Occipital lobe (tissue), 2 donors: ENCODE results near the gene LAMTOR4. TPM values are rescaled to one million over a fixed set of nuclear protein-coding genes. Genes with fewer than 3 reads are reported as not detected.

Experiments used
- DNase-seq: peaks from one replicate; lab custom pipeline; 2025; lab: John Stamatoyannopoulos, UW
- total RNA-seq: library from RNA; depleted of rRNA; stranded (reverse); fragments of >200 nt; gene quantifications from one replicate; pipeline ENCODE4 v1.2.3, GENCODE V29; 2014

The LAMTOR4 gene
- total RNA-seq, 1 donor from 2014 or later: 22.6 TPM

DNA sequence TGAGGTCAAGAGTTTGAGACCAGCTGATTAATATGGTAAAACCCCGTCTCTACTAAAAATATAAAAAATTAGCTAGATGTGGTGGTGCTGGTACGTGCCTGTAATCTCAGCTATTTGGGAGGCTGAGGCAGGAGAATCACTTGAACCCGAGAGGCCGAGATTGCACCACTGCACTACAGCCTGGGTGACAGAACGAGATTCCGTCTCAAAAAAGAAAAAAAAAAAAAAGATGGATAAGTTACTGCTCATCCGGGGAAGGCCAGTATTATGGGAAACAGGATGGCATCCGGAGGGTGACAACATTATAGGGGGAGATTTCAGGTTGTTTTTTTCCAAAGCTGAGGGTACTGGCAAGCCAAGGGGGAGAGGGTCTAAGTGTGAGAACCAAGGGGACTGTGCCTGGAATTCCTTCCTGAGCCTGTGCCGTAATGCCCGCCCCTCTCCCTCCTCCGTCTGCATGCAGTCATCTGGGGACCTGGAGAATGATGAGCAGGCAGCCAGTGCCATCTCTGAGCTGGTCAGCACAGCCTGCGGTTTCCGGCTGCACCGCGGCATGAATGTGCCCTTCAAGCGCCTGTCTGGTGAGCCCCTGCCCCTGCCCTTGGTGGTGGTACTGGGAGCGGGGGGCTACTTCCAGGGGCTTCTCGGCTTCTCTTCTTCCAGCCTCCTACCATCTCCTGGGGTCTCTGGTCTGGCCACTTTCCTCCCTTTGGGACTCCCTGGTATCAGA, 4.4 kb downstream of the LAMTOR4 start:
- DNase-seq: no peak

DNA sequence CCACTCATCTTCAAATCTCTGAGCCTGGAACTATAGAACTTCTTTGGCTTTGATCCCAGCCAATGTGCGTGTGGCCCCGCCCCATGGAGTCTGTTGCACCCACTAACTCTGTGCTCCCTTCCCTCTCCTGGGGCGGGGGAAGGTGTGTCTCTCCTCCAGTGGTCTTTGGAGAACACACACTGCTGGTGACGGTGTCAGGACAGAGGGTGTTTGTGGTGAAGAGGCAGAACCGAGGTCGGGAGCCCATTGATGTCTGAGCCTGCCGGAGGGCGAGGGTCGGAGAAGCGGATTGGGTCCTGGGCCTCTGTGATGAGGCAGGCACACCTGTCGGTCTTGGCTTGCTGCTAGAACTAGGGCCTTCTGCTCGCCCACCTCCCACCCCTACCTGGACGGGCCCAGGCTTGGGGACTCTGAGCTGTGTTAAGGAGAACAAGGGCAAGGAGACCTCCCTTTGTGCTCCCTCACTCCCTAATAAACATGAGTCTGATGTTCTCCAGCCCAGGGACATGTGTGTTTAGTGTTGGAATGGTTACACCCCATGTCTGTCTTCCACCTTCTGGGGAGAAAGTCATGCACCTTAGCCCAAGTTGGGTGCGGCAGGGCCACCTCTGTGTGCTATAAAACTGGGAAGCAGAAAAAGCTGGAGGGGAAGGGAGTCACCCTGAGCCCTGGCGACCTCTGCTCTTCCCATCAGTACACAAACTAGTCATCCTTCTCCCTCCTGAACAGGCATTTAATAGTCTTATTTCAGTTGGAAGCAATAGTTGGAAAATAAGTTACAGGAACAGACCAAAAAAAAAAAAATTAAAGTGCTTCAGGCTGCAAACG, 5.2 kb downstream of the LAMTOR4 start:
- DNase-seq: no peak

DNA sequence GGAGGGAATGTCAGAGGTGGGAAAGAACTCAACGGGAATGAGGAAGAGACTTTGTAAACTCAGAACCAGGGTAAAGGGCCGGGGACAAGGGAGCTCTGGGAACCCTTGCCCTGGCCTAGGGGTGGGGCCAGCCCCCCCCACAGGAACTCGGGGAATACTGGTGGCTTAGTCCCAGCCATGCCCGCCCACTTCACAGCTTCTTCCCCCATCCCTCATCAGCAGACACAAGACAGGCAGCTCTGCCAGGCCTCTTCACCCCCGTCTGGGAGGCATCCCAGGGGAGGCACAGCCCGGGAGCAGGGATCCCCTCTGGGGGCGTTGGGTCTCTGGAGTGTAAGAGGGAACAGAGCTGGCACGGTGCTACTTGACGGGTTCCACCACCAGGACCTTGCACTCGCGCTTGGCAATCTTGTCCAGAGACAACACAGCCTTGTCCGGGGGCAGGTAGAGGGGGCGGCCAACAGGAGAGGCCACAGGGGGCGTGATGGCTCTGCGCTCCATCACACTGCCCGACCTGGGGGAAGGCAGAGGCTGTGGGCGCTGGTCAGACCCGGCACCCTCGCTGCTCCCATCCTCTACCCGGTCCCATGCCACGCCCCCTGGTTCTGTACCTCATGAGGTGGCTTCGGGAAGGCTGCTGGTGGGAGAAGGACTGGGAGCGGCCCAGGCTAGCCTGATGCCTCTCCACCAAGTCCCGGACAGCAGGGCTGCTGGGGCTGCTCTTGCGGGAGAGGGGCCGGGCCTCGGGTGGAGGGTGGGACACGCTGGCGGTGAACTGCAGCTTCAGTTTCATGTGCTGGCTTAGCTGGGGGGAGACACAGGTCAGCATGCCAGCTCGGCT, 6.2 kb downstream of the LAMTOR4 start:
- no peak for DNase-seq

DNA sequence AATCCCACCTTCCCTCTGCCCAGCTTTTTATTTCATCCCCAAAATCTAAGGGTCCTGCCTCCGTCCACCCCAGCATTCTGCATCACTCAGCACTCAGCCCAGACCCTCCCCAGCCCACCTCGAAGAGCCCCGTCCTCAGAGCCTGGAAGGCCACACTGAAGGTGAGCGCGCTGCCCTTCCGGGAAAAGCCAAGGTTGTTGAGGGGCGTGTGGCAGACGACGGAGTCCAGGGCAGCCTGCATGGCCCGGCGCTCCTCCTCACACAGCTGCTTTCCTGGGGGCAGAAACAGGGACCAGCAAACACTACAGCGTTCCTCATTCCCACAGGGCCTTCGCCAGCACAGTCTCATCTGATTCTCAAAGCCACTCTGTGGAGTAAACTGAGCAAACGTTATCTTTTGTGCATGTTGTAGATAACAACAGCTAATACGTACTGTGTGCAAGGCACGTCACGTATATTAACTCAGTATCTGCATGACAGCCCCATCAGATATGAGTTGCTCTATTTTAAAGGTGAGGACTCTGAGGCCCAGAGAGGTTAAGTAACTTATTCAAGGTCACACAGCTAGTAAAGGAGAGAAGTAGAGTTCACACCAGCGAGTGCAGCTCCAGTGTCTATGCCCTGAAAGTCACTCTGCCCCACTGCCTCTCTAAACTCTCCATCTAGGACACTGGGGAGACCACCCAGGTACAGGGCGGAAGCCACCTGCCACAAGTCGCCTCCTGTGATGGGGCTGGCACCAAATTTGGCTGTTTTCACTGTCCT, 7.0 kb downstream of the LAMTOR4 start:
- DNase-seq: no peak

DNA sequence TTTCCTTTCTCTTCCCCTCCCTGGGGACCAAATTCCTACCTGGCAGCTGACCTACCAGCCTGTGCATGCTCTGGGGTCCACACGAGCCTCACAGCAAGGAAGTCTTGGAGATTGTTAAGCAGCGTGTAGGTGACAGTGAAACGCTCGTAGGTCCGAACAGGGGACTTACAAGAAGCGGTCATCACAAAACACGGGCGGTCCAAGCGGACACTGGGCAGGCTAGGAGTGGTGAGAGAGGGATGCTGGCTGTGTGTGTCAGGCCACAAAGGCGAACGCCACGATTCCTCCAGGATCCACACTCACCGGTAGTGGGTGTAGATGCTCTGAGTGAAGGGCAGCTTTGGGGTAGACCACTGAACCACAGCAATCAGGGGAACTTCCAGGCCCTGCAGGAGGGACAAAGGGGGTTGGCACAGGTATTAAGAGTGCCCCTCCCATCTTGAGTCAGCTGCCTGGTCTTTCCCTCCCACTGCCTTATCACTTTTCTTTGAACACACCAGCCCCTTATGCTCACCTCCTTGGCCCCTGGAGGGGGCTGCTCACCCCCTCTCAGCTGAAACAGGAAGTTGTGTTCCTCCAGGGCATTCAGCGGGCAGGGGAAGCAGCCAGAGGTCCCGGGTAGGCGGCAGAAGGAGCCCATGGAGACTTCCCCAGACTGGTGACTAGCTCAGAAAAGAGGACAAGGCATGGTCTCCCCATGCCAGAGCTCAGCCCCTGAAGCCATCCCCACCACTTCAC, 7.8 kb downstream of the LAMTOR4 start:
- DNase-seq: no peak

DNA sequence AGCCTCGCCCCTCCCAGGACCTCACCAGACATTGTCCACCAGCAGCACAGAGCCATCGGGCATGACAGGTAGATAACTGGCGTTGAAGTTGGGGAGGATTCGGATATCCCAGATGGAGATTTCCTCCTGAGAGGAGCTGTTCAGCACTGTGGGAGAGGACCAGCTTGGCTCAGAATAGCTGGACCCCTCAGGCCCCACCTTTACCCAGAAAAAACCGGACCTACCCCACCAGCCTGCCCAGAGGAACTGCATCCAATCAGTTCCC, 8.3 kb downstream of the LAMTOR4 start:
- no peak for DNase-seq

DNA sequence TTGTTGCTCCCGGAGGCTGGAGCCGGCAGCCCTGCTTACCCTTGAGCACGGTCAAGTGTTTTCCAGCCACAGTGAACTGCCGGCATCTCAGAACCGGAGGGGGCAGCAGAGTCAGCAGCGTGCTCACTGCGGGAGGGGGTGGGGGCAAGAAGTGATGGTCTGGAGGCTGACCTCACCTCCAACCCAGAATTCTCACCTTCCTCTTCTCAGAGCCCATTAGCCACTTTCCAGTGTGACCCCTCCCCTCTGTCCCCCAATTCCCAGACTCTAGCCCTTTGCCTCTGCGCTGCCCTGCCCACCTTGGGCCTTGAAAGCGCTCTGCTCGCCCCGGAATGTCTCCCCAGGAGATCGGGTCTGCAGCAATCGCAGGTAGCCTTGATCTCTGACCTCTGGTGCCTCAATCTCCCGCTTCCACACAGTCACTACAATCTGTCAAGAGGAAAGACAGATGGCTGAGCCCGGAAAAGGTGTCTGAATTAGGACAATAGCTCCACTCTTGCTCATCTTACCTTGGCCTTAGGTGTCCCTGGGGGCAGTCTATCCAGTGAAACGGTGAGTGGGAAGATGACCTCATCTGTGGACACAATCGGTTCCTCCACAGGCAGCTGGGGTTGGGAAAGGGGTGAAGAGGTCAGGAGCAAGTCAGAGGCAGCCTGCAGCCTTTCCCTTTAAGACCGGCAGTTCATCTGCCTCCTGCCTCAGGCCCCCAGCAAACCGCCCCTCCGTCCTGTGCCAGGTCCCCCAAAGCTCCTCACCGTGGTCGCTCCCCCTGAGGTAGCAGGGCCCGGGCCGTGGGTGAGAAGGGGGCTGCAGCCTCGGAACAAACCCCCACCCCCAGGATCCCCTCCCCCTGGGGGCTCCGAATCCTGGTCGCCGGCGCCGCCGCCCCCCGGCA, 8.9 kb downstream of the LAMTOR4 start:
- no peak for DNase-seq

DNA sequence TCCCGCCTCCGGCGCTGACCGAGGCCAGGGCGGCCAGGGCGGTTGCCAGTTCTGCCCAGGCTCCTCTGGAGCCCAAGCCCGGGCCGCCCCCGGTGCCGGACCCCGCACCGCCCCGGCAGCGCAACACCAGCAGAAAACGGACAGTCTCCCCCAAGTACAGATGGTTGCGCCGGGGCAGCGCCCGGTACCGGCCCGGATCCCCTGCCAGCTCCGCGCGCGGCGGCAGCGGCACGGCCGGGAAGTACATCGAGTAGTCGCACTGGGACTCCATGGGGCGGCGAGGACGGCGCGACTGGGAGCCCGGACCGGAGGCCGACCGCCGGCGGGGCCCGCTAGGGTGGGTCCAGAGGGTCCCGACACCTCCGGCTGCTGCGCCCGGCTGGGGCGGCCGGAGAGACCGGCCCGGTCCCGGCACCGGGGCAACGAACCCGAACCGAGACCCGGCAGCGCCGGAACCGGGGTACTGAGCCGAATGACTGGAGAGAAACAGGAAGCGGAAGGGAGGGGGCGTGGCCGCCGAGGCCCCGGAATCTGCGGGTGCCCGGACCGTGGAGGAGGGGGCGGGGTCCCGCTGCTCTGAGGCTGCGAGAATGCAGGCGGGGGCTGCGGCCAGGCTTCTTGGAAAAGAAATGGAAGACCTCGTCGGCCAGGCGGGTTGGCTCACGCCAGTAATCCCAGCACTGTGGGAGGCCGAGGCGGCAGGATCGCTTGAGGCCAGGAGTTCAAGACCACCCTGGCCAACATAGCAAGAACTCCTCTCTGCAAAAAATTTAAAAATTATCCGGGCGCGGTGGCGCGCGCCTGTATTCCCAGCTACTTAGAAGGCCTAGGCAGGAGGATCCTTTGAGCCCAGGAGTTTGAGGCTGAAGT, 9.7 kb downstream of the LAMTOR4 start, which contains the start of gene TRAPPC14:
Gene TRAPPC14 (minus strand): TSS at position 495 of the 870 bp plus-strand sequence. CDS start 224 bp downstream, at position 271.
- peak; percentile 86 for DNase-seq

DNA sequence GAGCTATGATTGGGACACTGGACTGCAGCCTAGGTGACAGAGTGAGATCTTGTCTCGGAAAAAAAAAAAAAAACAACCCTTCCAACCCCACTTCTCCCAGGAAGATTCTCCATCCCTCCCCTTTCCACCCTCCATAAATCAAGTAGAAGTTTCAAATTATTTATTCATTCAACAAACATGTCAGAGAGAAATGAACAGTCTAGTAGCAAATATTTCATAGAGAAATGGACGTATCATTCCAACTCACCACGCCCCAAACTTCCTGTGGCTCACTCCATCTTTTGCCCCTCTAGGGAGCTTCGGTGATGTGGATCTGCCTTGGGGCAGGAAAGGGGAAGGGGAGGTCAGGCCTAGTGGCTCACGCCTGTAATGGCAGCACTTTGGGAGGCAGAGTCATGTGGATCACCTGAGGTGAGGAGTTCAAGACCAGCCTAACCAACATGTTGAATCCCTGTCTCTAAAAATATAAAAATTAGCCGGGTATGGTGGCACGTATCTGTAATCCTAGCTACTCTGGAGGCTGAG, 10.4 kb downstream of the LAMTOR4 start:
- DNase-seq: no peak

DNA sequence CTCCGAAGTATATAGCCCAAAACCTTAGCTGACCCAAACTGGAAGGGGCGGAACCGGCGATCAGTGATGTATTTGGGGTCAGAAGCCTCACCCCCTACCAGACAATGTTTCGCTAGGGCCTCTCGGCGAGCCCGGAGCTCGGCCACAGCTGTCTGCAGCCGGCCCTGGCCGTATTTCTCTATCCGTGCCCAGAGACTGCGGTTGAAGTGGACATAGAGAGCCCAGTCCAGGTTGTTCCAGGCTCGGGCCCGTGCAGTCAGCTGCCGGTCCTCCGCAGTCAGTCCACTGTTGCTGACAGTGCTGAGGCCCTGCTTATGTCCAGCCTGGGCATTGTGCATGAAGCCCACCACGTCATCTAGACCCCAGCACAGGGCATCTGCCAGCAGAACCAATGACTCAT, 11.3 kb downstream of the LAMTOR4 start:
- no peak for DNase-seq

DNA sequence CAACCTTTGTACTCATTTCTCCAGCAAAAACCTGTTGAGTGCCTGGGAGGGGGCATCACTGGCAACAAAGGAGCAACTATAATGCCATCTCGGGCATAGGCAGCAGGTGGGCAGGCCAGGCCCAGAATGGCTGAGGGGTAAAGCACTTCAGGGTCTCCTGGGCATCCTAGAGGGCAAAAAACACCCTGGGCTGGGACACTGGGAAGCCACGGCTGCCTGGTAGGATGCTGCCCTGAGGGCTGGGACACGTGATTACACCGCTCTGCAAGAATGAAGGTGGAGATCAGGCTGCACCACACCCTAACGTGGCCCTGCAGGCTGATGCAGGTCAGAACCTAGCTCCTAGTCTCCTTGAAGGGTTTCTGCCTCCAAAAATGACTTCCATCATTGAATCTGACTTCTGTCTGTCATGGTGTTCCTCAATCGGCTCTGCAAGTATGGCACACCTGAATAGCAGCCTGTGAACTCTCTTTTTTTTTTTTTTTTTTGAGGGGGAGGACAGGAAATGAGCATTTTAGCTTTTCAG, 14.4 kb downstream of the LAMTOR4 start:
- no peak for DNase-seq

DNA sequence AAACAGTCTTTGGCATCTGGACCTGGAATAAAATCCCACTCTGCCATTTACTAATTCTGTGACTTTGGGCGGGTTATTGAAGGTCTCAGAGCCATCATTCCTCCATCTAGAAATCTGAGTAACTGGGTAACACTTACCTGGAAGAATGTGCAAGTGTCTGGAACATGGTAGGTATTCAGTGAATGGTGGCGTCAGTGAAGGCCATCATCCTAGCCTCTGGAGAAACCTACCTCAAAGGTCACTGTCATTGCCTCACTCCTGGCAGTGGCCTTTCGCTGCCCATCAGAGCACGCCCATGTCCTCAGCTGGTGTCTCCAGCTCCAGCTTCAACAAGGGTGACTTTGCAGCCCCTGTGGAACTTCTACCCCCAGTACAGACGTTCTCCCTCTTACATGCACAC, 15.2 kb downstream of the LAMTOR4 start:
- no peak for DNase-seq

DNA sequence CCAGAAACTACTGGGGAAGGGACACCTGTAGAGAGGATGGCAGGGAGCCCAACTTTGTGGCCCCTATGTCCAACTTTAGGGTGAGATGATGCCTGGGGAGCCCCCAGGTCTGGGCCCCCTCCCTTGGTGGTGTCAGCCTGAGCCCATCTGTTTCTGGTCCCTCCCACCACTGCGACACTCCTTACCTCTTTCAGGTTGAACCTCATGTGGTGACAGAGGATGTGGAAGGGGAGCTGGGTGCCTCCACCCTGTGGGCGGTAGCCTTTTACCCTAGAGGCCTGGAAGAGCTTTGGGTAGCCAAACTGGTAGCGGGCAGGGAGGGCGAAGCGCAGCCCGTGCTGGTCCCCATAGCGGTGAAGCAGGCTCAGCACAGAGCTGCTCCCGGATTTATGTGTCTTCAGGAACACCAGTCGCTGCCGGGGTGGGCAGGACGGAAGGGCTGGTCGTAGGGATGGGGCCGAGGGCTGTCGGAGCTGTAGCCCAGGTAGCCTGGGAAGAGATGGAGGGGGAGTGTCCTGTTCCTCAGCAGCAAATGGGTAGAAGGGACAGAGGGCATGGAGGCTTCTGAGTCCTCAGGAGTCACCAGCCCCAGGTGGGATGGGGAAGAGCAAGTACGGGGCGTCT, 17.7 kb downstream of the LAMTOR4 start:
- DNase-seq: no peak

DNA sequence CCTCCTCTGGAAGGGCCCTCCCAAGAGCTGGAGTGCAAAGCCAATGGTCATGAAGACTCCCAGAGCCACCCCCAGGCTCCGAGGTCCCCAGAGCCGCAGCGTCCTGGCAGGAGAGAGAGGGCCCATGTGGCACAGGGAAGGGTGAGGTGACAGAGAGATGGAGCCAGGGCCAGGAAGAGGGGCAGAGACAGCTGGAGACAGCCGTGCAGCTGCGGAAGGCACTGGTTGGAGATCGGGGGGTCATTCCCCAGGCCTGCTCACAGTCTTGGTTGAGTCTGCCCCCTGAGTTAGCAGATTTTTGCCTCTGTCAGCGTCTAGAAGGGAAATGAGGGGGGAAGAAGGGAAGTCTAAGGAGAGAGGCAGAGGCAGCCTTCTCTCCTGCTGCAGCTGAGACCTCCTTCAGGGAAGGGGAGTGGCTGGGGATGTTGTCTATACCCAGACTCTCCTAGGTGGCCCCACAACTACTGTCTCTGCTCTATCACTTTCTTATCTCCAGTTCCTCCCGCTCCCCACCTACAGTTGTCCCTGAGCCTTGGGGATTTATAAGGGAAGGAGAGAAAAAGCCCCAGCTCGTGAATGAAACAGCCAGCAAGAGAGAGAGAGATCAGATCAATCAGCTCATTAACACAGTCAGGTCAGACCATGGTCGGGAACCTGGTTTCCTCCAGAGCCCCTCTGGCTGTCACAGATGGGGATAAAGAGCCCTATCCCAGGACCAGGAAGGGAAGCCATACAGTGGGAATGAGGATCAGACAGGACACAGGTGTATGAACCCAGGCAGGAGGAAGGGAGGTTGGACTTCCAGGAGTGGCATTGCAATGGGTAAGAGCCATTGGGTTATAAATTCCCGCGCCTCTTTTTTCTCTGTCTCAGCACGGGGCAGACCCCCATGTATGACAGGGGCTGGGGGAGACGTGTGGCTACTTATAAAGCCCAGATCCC, 18.5 kb downstream of the LAMTOR4 start:
- DNase-seq: no peak

DNA sequence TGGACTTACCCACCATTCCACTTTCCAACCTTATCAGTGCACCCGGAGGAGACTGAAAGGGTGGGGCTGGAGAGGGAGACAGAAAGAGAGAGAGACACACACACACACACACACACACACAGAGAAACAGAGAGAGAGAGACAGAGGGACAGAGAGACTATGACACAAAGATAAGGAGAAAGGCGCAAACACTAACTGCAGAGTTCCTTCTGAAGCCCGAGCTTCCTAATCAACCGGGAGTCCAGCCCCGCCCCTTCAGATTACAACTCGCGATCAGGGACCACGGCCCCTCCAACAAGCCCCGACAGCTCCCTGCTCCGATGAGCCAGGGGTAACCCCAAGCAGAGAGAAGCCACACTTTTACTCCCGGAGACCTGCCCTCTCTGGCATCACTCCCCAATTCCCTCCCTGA, 19.2 kb downstream of the LAMTOR4 start:
- no peak for DNase-seq

DNA sequence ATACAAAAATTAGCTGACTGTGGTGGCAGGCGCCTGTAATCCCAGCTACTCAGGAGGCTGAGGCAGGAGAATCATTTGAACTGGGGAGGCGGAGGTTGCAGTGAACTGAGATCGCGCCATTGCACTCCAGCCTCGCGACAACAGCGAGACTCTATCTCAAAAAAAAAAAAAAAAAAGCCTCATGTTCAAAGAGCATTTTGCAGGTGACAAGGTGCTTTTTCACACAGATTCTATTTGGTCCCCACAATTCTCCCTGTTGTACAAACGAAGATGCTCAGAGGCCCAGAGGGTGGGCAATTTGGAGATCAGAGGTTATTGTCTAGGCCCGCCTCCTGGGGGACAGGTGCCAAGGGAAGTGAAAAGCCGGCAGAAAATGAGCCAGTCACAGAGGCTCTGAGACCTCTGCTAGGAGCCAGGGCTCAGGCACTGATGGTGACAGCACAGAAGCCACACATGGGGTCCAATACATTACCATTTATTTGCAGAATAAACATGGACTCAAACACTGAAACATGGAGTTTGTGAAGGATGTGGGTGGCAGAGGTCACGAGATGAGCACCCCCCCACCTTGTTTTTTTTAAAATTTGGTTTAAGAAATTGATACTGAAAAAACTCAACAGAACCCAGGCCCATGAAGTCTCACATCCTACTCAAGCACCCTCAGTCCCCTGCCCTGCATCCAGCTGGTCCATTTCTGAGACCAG, 20.6 kb downstream of the LAMTOR4 start:
- DNase-seq: no peak
